HG03097 (cell line): Measurements from ENCODE around the gene NELFCD.

ENCODE experiments used
- ATAC-seq: cut with Tn5 transposase; IDR thresholded peaks from one replicate; pipeline ENCODE4 v1.9.1; 2021; ENCODE audit not compliant: unreplicated experiment, low FRiP score

The NELFCD gene

DNA sequence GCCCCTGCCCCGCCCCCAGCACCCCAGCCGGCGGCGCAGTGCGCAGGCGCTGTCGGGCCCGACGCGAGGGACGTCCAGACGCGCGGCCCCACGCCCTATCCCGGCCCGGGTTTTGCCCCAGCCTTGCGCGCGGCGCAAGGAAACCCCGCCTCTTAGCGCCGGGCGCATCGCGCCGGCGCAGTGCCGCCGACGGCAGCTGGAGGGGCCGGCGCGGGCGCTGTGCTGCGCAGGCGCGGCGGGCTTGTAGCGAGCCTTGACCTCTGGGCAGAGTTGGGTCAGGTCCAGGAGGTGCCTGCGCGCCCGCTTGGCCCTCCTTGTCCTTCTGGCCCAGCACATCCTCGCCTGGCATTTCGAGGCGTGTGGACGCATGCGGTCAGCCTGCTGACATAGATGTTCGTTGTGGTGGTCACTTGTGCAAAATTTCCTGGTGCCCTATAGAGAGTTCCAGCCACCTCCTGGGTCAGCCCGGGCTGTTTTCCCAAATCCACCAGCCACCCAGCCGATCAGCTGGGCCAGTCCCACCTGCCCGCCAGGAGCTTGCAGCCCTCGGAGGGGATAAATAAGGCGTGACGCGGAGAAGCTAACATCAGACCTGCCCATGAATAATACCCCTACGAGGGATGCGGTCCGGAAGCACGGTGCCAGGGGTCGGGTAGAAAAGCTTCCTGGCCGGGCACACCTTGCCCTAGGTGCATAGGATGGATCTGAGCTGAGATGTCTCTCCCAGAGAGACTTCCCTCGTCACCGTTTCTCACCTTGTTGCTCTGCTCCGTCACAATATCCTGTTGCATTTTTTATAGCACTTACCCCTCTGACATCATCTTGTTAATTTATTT lies 62.0 kb downstream of the NELFCD start:
- ATAC-seq: peak; percentile 94

DNA sequence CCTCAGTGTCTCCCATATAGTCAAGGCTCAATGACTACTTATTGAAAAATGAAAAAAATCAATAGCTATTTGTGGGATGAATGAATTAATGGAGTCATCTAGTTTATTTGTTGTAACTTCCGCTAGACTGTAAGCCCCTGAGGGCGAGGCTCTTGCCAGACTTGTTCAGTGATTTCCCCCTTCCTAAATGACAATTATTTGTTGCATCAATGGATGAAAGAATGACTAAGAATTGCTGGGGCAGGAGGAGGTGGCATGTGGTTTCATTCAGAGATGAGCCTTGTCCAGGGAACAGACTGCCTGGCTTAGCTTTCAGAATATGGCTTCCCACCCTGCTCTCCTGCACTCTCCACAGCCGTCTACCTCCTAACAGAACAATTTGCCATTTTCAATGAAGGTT lies 62.6 kb downstream of the NELFCD start:
- no peak for ATAC-seq

DNA sequence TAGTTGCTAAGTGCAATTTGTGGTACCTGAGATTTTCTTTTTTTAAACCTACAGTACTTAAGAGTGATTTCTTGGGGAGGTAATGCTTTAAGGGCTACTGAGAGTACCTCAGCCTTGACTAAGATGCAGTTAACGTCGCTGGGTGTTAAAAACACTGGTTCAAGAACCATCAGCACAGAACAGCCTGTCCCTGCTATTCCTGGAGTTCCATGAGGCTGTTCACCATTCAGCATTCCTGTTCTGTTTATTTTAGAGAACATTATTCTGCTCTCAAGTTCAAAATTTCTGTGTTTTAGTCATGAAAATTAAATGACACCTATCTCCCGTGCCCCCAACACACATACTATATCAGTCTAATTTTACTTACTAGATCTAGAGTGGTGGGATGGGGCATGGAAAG lies 63.2 kb downstream of the NELFCD start:
- no peak for ATAC-seq
